Gastrocnemius medialis (tissue), 4 donors: ENCODE results near the gene CPLANE1.

Source experiments
- POLR2A ChIP-seq, 2 donors: fragments of 450-650 bp; IDR thresholded peaks; one replicate each; pipeline ENCODE4 v1.6.1; 2017; ENCODE audit warnings: antibody characterized with exemption in 2 of 2, mild to moderate bottlenecking in 2 of 2, moderate library complexity in 2 of 2
- TF ChIP-seq, protein P1 (sequence below), 5 experiments: fragments of 450-650 bp in 3 of 5; fragments of 200-600 bp in 2 of 5; sonication (generic) in 2 of 5; IDR thresholded peaks in 4 of 5; conservative IDR thresholded peaks in 1 of 5; 1 replicate in 4 of 5; 2 replicates in 1 of 5; pipeline ENCODE4 v1.5.1; 2016 to 2019; ENCODE audit warnings: antibody characterized with exemption in 5 of 5, mild to moderate bottlenecking in 3 of 5, moderate library complexity in 3 of 5

DNA sequence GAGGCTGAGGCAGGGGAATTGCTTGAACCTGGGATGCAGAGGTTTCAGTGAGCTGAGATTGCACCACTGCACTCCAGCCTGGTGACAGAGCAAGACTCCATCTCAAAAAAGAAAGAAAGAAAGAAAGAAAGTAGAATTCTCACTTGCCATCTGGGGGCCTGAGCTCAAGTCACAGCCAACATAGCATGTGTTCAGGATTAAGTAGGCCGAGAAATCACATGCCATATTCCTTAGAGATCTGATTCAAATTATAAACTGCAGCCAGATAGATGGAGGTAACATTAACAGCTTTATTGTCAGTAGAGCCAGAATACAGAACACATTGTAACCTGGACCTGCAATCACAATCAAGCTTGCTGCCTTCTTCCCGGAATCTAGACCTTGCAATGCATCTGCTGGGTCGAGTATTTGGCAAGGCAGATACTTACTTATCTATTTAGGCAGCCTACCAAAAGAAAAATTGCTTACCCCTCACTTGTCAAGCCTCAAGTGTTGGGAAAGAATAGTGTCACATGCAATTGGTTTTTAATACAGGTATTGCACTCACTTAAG lies 173.7 kb downstream of the CPLANE1 start:
- TF ChIP-seq, protein P1, sequence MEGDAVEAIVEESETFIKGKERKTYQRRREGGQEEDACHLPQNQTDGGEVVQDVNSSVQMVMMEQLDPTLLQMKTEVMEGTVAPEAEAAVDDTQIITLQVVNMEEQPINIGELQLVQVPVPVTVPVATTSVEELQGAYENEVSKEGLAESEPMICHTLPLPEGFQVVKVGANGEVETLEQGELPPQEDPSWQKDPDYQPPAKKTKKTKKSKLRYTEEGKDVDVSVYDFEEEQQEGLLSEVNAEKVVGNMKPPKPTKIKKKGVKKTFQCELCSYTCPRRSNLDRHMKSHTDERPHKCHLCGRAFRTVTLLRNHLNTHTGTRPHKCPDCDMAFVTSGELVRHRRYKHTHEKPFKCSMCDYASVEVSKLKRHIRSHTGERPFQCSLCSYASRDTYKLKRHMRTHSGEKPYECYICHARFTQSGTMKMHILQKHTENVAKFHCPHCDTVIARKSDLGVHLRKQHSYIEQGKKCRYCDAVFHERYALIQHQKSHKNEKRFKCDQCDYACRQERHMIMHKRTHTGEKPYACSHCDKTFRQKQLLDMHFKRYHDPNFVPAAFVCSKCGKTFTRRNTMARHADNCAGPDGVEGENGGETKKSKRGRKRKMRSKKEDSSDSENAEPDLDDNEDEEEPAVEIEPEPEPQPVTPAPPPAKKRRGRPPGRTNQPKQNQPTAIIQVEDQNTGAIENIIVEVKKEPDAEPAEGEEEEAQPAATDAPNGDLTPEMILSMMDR (IDR thresholded peaks at IDR 0.05 in 4 of 5, conservative IDR thresholded peaks at IDR 0.05 in 1 of 5) = no peak
- no peak for TF ChIP-seq POLR2A (IDR thresholded peaks at IDR 0.05)
